Heart left ventricle (tissue), 13 donors: Measurements from ENCODE around the gene EPN2.
"Not testable (repeated sequence)": the region's sequence is repeated elsewhere in the genome, so short reads cannot be mapped to it uniquely, and the experiment has no call there.

Source experiments
- POLR2A ChIP-seq, 2 donors: fragments of 450-650 bp; IDR thresholded peaks; one replicate each; pipeline ENCODE4 v1.6.1; 2017; ENCODE audit warnings: antibody characterized with exemption in 2 of 2, mild to moderate bottlenecking in 2 of 2, moderate library complexity in 2 of 2
- TF ChIP-seq, protein P1 (sequence below), 12 donors: fragments of 200-600 bp; sonication (generic) in 4 of 12; IDR thresholded peaks; one replicate each; pipeline versions ENCODE4 v1.5.0 to v1.8.0; 2018 to 2022; ENCODE audit warnings: antibody characterized with exemption in 12 of 12, mild to moderate bottlenecking in 5 of 12
- donor health status: ischemic (EF 13 %, LVEDD 7.1; RV severe dilation, severe dysfunction).
- donor health status: DM: no; HTN: yes; CAD: no.
- donor health status: DM: no; HTN: no; CAD: no.
- donor health status: ischemic (EF 25% LVEDD 6.9; RV normal size, moderate dysfunction).
- donor health status: ischemic (EF 25% LVEDD 5.7; RV mildly dilated, moderate dysfunction).
- donor health status: ischemic (EF 35%, LVEDD 5.7; RV mildly dilated, moderate dysfunction).
- donor health status: nonischemic (EF 11% LVEDD 7.7; RV severe dilation, severe dysfunction).
- donor health status: DM: yes; HTN: yes; CAD: no.
- donor health status: PGD.
- donor health status: ischemic (EF 29% LVEDD 5.4; RV normal size, mild dysfunction).
- donor health status: nonischemic (EF 23%, LVEDD 6.1; RV moderate dilation, normal function).

DNA sequence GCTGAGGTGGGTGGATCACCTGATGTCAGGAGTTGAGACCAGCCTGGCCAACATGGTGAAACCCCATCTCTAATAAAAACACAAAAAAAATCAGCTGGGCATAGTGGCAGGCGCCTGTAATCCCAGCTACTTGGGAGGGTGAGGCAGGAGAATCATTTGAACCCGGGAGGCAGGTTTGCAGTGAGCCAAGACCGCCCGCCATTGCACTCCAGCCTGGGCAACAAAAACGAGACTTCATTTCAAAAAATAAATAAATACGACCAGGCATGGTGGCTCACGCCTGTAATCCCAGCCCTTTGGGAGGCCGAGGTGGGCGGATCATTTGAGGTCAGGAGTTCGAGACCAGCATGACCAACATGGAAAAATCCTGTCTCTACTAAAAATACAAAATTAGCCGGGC lies 116.2 kb downstream of the EPN2 start:
- TF ChIP-seq, protein P1, sequence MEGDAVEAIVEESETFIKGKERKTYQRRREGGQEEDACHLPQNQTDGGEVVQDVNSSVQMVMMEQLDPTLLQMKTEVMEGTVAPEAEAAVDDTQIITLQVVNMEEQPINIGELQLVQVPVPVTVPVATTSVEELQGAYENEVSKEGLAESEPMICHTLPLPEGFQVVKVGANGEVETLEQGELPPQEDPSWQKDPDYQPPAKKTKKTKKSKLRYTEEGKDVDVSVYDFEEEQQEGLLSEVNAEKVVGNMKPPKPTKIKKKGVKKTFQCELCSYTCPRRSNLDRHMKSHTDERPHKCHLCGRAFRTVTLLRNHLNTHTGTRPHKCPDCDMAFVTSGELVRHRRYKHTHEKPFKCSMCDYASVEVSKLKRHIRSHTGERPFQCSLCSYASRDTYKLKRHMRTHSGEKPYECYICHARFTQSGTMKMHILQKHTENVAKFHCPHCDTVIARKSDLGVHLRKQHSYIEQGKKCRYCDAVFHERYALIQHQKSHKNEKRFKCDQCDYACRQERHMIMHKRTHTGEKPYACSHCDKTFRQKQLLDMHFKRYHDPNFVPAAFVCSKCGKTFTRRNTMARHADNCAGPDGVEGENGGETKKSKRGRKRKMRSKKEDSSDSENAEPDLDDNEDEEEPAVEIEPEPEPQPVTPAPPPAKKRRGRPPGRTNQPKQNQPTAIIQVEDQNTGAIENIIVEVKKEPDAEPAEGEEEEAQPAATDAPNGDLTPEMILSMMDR (IDR thresholded peaks at IDR 0.05): not testable (repeated sequence)
- TF ChIP-seq POLR2A (IDR thresholded peaks at IDR 0.05): not testable (repeated sequence)
